AG09319 (cell line): Measurements from ENCODE around the gene ARHGAP42.

ENCODE experiments used
- DNase-seq: peaks from one replicate; pipeline ENCODE4 v3.0.0-alpha.2; 2010; ENCODE audit warnings: low read depth; ENCODE audit errors: extremely low read depth
- TF ChIP-seq, protein P1 (sequence below): IDR thresholded peaks from 2 replicates; pipeline ENCODE4 v1.5.1; 2011; ENCODE audit warnings: low read depth, mild to moderate bottlenecking, inconsistent platforms, low read length, moderate library complexity

The ARHGAP42 gene

DNA sequence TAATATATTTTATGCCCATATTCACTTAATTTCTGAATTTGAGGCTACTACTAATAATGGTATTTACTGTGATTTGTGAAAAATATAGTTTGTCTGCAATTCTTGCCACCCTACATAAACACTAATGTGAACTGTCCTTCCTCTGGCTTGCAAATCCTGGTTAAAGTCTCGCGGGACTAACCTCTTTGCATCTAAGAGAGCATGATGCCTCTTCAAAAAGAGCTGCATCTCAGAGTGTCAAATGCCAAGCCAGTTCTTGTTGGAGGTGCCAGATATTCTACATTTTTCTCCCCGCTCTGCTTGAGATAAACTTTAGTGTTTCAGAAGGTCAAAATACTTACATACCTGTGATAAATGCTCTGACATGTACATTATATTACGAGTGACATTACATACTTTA is 2.1 kb downstream of the ARHGAP42 start:
- no peak for DNase-seq
- TF ChIP-seq, protein P1, sequence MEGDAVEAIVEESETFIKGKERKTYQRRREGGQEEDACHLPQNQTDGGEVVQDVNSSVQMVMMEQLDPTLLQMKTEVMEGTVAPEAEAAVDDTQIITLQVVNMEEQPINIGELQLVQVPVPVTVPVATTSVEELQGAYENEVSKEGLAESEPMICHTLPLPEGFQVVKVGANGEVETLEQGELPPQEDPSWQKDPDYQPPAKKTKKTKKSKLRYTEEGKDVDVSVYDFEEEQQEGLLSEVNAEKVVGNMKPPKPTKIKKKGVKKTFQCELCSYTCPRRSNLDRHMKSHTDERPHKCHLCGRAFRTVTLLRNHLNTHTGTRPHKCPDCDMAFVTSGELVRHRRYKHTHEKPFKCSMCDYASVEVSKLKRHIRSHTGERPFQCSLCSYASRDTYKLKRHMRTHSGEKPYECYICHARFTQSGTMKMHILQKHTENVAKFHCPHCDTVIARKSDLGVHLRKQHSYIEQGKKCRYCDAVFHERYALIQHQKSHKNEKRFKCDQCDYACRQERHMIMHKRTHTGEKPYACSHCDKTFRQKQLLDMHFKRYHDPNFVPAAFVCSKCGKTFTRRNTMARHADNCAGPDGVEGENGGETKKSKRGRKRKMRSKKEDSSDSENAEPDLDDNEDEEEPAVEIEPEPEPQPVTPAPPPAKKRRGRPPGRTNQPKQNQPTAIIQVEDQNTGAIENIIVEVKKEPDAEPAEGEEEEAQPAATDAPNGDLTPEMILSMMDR = no peak

DNA sequence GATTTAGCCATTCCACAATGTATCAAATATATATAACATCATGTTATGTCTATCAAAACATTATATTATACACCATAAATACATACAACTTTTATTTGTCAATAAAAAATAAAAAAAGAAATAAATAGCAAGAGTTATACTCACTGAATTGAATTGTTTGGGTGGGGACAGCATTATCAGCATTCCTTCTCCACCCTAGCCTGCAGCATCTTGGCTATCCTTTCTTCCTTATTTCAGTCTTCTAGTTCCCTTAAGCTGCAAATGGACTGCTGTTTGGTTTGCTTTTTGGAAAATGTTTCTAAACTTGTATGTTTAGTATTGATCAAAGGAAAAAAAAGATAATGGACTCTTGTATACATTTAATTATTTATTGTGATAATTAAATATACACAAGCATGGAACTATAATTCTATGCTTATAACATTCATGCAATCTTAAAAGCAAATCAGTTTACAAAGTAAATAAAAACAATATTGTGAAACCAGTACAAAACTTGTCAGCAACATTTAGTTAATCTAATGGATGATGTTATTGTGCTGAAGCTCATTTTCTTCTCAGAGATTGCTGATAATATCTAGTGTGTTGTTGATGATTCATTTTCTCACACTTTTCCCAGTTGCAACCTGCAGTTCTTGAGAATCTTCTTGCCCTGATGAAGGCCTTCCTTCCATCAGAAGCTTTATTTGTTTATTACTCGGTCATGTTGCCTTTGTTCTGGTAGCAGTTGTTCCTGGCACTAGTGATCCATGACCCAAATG is 5.0 kb downstream of the ARHGAP42 start:
- TF ChIP-seq, protein P1 = no peak
- DNase-seq = no peak

DNA sequence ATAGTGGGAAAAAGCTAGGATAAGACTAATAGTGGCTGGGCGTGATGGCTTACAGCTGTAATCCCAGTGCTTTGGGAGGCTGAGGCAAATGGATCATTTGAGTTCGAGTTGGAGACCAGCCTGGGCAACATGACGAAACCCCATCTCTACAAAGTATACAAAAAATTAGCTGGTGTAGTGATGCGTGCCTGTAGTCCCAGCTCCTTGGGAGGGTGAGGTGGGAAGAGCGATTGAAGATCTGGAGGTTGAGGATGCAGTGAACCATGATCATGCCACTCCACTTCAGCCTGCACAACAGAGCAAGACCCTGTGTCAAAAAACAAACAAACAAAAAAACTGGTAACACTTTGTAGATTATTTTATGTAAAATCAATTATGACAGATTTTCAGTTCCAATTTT is 8.8 kb downstream of the ARHGAP42 start:
- TF ChIP-seq, protein P1 = no peak
- DNase-seq = no peak

DNA sequence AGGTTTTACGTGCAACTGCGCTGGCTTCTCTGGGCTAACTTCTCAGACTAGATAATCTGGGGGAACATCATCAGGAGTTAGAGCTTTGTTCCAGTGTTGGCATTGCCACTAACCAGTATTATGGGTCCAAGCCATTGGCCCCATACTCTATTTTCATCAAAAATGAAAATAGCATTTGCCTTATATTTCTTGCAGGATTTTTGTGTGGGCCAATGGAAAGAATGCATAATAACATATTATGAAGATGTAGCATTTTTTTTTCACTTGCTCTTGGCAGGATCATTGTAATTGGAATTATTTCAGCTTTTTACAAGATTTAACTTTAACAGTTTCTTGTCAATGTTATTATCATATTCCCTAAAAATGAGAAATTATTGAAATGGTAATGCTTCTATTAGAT is 16.1 kb downstream of the ARHGAP42 start:
- TF ChIP-seq, protein P1 = no peak
- no peak for DNase-seq

DNA sequence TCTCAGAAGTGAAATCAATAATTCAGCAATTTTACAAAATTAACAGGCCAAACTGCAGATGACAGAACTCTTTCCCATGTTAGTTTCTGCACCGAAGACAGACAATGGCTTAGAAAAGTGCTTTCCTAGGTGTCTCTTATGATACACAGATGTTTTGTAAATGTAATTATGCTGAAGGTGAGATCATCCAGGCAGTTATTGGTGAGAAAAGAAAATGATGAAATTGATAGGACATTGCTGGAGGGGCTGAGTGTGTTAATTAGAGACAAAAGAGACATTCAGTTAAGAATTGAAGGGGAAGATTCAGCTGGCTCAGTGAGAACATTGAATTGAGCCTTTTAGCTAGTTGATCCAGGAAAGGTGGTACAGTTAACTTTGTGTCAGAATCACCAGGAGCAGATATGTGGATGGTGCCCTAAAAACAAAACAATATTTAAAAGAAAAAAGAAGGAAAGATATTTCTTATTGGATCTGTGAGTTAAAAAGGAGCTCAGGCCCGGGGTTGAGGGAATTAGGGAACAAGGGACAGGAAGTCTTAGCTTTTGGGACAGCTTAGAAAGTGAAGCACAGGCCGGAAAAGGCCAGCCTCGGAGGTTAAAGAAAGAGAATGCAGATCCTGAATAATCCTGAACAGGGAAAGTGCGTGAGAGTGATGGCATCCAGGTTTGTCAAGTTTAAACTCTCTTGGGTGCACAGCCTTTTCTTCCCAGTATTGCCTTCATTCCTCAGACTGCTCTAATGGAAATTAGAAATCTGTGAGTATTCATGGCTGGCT is 16.9 kb downstream of the ARHGAP42 start:
- TF ChIP-seq, protein P1 = no peak
- no peak for DNase-seq

DNA sequence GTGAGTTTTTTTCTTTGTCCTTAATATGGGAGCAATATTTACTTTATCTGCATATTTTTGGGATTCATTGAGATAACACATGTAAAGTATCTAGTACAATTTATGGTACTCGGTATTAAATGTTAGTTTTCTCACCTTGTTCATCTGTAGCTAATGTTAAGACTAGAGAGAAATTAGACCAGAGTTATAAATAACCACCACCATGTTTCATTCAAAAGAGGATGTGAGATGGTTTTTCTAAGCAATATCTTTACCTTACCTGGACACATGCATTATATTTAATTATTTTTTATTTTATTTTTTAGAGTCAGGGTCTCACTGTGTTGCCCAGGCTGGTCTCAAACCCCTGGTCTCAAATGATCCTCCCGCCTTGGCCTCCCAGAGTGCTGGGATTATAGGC is 18.4 kb downstream of the ARHGAP42 start:
- TF ChIP-seq, protein P1 = no peak

DNA sequence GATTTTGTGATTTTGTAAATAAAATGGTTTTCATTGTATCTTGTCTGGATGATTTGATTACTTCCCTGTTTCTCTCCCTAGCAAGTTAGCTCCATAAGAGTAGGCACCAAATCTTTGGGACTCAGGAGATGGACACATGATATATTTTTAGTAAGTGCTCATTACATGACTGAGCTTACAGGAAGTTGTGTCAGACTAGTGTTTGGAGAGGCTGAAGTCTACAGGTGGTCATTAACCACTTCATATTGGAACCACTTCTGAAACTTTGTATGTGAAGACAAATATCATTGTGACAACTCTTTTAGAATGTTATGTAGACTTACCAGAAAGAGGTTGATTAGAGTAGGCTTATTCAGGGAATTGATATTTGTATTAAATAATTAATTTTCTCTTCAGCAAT is 19.1 kb downstream of the ARHGAP42 start:
- TF ChIP-seq, protein P1 = no peak
- DNase-seq = no peak

More for the DNA sequence above, 18.4 kb downstream of the ARHGAP42 start:
- DNase-seq = no peak
